Brain pericyte (primary cell): ENCODE measurements around the gene DLL3.
"Not testable (repeated sequence)": the region's sequence is repeated elsewhere in the genome, so short reads cannot be mapped to it uniquely, and the experiment has no call there.

Experiments
- DNase-seq: peaks from one replicate; pipeline ENCODE4 v3.0.0-alpha.2; 2012; ENCODE audit warnings: low read depth, low spot score

The DLL3 gene

GRCh38 chr19:39498798-39499642, at the start of gene DLL3:
Gene DLL3, plus strand, starts transcription at chr19:39498947. Its CDS starts 28 bp downstream, at chr19:39498975.
- DNase-seq: no peak

- no peak for DNase-seq
These were observed 49.5 kb upstream of the DLL3 start for GRCh38 chr19:39449116-39449797.

GRCh38 chr19:39451257-39451656, 47.5 kb upstream of the DLL3 start:
- not testable (repeated sequence) for DNase-seq

GRCh38 chr19:39463403-39463802, 35.3 kb upstream of the DLL3 start:
- no peak for DNase-seq

- DNase-seq: no peak
These were observed 32.6 kb upstream of the DLL3 start for GRCh38 chr19:39465956-39466747.

- no peak for DNase-seq
These were observed 30.8 kb upstream of the DLL3 start for GRCh38 chr19:39467941-39468340.

- DNase-seq: no peak
These were observed 29.7 kb upstream of the DLL3 start for GRCh38 chr19:39469036-39469435.

GRCh38 chr19:39469567-39469966, 29.2 kb upstream of the DLL3 start:
- no peak for DNase-seq

GRCh38 chr19:39470724-39471339, 27.9 kb upstream of the DLL3 start:
- no peak for DNase-seq

- no peak for DNase-seq
These were observed 26.8 kb upstream of the DLL3 start for GRCh38 chr19:39471756-39472536.

GRCh38 chr19:39472746-39473442, 25.9 kb upstream of the DLL3 start:
- no peak for DNase-seq

- no peak for DNase-seq
These were observed 25.2 kb upstream of the DLL3 start for GRCh38 chr19:39473443-39473960.

GRCh38 chr19:39474139-39474620, 24.6 kb upstream of the DLL3 start:
- no peak for DNase-seq

GRCh38 chr19:39475748-39476147, 23.0 kb upstream of the DLL3 start:
- no peak for DNase-seq

- DNase-seq: not testable (repeated sequence)
These were observed 19.4 kb upstream of the DLL3 start for GRCh38 chr19:39479319-39479801.

GRCh38 chr19:39479916-39480315, 18.8 kb upstream of the DLL3 start:
- DNase-seq: no peak

- DNase-seq: peak; percentile 66
These were observed 18.2 kb upstream of the DLL3 start, which contains the start of gene TIMM50 for GRCh38 chr19:39480337-39481228. Gene TIMM50, plus strand, starts transcription at chr19:39480838. Its CDS starts 16 bp downstream, at chr19:39480854.

GRCh38 chr19:39481229-39481545, 17.6 kb upstream of the DLL3 start:
- DNase-seq: no peak

- no peak for DNase-seq
These were observed 17.1 kb upstream of the DLL3 start for GRCh38 chr19:39481676-39482075.
